Stimulated activated CD4-positive, alpha-beta T cell treated with anti-CD3 and anti-CD28 coated beads, Interleukin-12 subunit alpha, Interleukin-12 subunit beta, amount 100 ng/mL, for 4 hours (primary cell): Measurements from ENCODE around the gene REV3L.
"Not testable (repeated sequence)": the region's sequence is repeated elsewhere in the genome, so short reads cannot be mapped to it uniquely, and the experiment has no call there.

ENCODE experiments used
- DNase-seq: peaks from one replicate; pipeline ENCODE4 v3.0.0-alpha.2; 2020

REV3L gene

DNA sequence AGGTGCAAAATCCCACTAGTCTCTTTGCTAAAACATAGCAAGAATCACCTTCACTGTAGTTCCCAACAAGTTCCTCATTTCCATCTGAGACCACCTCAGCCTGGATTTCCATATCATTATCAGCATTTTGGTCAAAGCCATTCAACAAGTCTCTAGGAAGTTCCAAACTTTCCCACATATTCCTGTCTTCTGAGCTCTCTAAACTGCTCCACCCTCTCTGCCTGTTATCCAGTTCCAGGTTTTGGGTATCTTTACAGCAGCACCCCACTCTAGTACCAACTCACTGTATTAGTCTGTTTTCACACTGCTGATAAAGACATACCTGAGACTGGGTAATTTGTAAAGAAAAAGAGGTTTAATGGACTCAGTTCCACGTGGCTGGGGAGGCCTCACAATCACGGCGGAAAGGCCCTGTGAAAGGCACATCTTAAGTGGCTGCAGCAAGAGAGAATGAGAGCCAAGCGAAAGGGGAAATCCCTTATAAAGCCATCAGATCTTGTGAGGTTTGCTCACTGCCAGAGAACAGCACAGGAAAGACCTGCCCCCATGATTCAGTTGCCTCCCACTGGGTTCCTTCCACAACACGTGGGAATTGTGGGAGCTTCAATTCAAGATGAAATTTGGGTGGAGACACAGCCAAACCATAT, 192.2 kb downstream of the REV3L start:
- not testable (repeated sequence) for DNase-seq

DNA sequence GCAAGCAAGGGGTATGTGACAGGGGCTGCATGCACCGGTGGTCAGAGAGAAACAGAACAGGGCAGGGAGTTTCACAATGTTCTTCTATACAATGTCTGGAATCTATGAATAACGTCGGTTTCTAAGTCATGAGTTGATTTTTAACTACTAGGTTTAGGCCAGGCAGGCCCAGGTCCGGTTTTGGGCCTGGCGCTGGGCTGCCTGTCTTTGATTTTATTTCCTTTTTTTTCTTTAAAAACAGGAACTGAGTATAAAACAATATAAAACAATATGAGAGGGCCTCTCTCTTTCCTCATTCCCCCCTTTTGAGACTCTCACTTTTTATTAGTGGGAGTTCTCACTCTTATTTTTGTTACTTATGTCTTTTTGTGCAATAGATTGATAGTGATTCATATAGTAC, 198.7 kb downstream of the REV3L start:
- DNase-seq: not testable (repeated sequence)

DNA sequence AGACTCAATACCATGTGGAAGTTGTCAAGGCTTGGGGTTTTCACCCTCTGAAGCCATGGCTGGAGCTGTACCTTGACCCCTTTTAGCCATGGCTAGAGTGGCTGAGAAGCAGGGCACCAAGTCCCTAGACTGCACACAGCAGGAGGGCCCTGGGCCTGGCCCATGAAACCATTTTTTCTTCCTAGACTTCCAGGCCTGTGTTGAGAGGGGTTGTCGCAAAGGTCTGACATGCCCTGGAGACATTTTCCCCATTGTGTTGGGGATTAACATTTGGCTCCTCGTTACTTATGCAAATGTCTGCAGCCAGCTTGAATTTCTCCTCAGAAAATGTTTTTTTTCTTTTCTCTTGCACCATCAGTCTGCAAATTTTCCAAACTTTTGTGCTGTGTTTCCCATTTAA, 199.3 kb downstream of the REV3L start:
- no peak for DNase-seq

DNA sequence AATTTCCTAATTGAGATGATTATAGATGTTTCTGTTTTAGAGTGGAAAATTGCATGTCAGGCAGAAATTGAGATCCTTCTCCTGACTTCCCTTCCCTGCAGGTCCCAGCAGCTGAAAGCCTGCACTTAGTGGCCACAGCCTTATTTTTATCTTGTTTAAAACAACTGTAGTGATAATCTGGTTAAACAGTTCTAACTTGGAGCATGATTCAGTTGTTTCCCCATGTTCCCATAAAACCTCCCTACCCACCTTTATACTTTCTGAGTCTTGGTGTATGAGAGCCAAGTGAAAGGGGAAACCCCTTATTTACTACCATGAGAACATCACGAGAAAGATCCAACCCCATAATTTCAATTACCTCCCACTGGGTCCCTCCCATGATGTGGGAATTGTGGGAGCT, 200.5 kb downstream of the REV3L start:
- no peak for DNase-seq

DNA sequence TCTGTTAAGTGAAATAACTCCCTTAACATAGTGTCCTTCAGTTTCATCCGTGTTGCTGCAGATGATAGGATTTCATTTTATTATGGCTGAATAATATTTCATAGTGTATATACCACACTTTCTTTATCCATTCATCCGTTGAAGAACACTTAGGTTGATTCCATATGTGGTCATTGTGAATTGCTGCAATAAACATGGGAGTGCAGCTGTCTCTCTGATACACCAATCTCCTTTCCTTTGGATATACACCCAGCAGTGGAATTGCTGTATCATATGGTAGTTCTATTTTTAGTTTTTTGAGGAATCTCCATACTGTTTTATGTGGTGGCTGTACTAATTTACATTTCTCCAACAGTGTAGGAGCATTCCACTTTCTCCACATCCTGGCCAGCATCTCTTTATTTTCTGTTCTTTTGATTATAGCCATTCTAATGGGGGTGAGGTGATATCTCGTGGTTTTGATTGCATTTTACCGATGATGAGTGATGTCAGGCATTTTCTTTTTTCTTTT, 202.5 kb downstream of the REV3L start:
- no peak for DNase-seq

DNA sequence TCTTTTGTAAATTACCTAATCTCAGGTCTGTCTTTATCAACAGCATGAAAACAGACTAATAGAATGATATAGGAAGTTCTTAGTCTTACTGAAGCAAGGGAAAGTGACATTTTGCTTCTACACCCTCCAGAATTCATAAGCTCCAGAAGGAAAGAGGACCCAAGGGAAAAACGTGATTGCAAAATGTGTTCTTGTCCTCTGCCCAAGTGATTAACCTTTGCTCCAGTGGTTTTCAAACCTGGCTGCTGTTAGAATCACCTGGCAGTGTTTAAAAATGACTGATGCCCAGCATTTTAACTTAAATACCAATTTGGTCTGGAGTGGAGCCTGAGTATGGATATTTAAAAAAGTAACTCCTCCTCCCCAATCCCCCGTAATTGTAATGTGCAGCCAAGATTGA, 204.3 kb downstream of the REV3L start:
- no peak for DNase-seq

DNA sequence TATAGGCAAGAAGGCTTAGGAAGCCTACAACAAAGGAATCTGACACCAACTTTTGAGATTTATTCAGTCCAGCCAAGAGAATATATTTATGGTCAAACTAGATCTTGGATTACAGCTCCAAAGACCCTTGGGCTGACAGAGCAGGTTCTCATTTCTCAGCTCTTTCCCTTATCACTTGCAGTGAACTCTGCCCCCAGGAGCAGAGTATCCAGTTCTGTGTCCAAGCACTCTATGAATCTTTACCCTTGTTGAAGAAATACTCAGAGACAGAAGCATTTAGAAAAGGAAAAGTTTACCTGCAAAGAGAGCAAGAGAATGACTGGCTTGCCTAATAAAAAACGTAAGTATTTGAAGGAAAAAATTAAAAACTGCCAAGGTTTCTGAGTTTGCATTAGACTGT, 205.2 kb downstream of the REV3L start:
- no peak for DNase-seq

DNA sequence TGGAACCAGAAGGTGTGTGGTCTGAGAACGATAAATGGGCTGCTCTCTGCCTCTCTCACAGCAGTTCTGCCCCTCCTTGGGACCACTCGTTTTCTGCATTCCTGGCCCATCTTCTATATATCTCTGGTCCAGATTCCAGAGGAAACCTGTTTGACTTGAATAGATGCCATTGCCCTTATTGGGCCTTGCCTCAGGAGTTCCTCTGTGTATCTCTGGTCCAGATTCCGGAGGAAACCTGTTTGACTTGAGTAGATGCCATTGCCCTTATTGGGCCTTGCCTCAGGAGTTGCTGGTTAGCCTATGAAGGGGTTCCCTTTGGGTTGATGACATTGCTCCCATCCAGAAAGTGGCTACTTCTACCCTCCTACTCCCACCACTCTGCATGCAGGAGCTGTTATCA, 206.3 kb downstream of the REV3L start:
- no peak for DNase-seq

DNA sequence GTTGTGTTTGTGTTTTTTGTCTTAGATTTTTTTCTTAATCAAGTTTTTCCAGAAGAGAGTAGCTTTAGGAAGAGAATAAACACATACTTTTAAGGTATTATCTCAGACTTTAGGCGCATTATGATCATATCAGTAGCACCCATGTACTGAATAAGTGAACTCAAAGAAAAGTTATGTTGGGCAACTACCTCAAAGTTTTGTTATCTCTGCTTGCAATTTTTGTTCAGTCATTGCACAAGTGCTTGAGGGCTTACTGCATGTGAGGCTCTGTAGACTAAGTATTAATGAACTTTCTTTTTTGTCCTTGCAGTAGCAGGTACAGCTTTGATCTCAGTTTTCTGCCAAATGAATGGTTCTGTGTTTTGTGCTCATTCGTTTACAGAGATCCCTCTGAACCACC, 206.7 kb downstream of the REV3L start:
- DNase-seq: no peak

DNA sequence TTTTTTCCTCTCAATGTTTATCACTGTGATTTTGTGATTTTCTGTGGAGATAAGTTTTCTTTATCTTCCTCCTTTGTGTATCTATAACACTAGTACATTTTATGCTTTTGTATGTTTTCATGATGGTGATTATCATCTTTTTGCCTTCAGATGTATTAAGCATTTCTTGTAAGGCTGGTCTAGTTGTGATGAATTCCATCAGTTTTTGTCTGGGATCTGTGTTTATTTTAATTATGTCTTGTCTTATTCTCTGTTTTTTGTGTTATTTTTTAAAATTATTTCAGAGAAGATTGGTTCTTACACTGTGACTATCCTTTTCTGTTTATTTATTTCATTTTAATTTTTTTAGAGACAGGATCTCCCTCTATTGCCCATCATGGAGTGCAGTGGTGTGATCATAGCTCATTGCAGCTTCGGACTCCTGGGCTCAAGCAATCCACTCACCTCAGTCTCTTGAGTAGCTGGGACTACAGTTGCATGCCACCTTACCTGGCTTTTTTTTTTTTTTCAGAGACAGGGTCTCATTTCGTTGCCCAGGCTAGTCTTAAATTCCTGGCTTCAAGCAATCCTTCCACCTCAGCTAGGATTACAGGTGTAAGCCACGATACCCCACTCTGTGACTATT, 208.3 kb downstream of the REV3L start:
- DNase-seq: no peak

DNA sequence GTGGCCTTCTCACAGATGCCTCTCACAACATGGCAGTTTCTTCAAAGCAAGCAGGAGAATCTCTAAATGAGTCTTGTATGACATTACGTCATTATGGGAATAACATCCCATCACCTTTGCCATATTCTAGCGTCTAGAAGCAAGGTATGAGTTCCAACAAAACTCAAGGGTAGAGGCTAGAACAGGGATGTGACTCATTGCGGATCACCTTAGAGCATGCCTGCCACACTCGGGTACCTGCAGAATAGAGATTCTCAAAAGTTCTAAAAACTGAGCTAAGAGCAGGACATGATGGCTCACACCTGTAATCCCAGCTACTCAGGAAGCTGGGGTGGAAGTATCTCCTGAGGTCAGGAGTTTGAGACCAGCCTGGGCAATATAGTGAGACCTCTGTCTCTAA, 212.9 kb downstream of the REV3L start:
- no peak for DNase-seq

DNA sequence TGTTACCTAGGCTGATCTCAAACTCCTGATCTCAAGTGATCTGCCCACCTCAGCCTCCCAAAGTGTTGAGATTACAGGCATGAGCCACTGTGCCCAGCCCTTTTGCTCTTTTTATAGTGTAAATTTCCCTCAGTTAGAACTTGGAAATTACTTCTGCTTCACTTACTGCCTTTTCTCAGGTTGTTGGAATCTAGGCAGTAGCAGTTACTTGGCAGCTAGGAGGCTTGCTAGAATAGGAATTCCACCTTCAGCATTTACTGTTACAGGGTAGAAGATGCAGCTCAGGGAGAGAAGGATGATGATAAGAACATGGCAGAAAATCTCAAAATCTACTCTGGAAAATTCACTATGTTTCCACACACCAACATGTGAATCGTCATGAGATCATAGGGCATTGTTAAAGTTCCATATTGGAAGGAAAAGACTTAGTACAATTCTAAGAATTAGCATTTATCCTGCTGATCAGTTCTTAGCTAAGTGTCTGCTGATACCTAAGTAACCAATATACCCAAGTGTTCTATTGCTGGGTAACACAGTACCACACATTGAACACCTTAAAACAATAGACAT, 213.5 kb downstream of the REV3L start:
- DNase-seq: no peak

DNA sequence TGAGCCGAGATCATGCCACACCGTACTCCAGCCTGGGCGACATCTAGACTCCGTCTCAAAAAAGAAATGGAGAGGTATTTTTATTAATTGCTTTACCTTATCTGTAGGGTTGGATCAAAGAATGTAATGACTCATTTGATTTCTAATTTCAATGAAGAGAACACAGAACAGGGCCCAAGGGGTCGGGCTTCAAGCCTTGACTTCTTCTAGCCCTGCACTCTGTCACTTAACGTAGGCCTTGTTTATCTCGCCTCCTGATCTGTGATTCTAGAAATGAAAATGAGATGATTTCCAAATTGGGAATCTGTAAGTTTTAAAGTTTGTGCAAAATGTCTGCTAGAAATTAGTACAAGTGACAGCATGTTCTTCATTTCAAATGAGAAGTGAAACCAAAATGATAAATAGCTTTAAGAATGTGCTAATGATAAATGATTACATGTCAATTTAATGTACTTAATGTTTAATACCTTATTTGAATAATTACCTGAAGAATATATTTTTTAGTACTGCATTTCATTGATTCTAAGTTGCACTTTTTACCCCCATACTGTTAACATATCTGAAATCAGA, 215.2 kb downstream of the REV3L start:
- no peak for DNase-seq

DNA sequence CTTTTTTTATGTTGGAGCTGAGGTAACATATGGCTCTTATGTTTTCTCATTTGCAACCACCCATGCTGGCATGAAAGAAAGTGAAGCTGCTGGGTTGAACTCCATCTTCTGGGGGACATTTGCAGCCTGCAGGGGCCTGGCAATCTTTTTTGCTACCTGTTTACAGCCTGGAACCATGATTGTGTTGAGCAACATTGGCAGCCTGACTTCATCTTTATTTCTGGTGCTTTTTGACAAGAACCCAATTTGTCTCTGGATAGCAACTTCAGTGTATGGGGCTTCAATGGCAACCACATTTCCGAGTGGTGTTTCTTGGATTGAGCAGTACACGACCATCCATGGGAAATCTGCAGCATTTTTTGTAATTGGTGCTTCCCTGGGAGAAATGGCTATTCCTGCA, 216.7 kb downstream of the REV3L start:
- DNase-seq: no peak

DNA sequence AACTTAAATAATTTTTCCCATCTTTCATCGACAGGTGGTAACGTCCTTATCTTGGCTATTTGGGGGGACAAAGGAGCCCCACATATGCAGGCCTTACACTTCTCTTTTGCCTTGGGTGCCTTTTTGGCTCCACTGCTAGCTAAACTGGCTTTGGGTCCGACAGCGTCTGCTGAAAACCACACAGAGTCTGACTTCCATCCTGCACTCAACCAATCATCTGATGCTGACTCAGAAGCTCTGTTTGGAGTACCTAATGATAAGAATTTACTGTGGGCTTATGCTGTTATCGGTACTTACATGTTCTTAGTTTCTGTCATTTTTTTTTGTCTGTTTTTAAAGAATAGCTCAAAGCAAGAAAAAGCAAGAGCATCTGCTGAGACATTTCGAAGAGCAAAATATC, 217.2 kb downstream of the REV3L start:
- no peak for DNase-seq

DNA sequence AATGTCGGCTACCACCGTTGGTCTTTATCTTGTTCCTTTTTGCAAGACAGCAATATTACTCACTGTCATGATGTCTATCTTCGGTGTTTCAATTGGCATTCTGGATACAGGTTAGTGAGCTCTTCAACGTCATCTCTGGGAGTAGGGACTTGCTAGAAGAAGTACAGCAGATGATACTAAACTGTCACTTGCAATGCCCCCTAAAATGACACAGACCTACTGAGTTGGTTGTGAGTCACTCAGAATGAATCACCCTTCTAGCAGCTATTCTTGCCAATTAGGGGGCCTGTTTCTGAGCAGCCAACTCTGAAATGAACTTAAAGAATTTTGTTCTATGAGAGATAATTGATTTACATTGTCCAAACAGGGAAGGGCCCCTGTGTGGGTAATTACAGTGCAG, 219.2 kb downstream of the REV3L start:
- DNase-seq: no peak

DNA sequence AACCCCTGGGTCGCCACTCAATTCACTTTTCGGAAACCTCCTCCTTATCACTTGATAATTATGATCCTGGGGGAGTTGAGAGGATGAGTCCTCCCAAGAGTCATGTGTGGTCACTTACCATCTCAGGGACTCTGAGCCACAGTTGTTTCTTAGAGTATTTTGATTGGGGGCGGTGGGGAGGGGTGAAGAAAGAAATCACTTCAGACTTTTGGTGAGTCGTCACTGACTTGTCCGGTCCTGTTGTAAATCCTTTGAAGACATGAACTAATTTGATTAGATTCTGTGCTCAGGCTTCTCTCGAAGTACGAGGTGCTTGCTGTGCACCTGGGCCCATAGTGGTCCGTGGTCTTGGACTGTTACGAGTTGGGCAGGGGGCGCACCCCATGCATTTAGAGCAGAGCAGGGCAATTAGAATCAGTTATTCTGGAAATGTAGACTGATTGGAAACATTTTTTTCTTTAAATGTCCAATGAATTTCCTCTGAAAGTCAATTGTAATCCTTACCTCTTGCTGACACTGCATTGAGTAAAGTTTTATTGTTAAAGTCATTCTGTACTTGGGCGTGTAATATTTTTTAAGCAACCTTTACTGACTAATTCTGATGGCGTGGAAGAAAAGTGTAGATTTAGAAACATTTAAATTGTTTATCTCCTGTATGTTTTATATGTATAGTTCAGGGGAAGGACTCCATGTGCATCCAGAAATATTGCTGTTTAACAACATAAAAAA, 222.3 kb downstream of the REV3L start:
- DNase-seq: no peak

DNA sequence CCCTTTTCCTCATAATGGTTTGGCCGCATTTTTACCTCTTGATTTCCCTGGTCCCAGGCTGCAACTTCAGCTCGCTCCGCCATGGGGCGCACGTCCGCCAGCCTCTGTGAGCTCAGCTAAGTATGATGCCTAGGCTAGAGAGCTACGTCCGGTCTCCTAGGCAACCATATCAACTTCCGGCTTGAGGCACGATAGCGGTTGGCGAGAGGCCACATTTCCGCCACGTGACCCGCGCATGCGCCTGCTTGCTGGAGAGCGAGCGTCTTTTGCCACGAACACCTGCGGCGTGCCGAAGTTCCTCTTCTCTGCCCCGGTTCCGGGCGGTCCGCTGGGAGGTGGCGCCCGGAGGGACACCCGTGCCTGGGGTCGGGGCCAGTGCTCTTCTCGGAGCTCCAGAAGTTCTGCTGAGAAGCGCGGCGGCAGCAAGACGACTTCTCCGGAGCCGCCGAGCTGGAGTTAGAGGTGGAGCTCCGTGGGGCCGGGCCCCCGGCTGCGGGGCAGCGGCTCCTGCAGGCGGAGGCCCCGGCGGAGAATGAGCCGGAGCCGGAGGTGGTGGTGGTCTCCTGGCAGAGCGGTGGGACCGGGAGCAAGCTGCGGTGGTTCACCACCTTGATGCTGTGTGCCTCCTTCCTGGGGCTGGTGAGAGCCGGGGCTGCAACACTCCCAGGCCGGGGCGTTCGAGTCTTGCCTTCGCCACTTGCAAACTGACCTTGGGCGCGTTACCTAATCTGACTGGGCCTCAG, 223.8 kb downstream of the REV3L start:
- peak; percentile 98 for DNase-seq

DNA sequence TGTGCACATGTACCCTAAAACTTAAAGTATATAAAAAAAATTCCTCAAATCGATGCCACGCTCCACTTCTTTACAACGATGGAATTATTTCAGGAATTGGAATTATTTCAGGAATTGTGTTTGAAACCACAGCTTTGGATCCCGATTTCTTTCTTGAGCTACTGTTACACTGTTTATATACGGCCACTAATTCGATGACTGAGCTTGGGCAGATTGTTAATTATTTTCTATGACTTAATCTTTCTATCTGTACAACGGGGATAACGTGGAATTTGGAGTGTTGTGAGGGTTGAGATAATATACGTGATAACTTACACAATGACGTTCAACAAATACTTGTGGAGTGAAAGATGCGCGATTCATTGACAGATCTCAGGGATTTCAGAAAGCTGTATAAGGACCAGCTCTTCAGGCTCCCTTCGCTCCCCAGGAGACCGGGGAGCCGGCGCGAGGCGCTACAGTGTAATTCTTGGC, 224.4 kb downstream of the REV3L start:
- DNase-seq: no peak

DNA sequence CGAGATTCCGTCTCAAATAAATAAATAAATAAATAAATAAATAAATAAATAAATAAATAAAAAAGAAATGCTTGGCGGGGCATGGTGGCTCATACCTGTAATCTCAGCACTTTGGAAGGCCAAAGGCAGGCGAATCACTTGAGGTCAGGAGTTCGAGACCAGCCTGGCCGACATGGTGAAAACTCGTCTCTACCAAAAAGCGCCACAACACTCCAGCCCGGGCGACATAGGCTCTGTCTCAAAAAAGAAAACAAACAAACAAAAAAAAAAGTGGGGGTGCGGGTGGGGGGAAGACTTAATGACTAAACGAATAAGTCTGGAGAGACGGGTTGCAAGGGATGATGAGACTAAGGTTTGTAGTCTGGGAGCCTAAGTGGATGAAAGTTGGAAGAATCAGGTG, 225.0 kb downstream of the REV3L start:
- DNase-seq: no peak

DNA sequence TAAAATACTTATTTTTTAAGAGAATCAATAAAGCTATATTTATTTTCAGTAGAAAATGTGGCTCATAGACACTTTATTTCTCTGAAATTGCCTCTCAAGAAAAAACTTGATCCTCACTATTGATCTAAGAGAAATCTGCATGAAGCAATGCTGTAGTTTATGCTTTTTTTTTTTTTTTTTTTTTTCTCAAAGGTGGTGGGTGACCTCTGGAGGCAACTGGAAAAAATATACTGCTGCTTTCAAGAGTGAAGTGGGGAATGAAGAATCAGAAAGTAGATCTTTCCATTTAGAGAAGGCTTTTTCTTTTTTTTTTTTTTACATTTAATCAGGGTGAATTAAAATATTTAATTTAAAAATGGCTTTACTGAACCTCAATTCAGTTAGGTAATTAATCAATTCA, 226.4 kb downstream of the REV3L start:
- DNase-seq: no peak

DNA sequence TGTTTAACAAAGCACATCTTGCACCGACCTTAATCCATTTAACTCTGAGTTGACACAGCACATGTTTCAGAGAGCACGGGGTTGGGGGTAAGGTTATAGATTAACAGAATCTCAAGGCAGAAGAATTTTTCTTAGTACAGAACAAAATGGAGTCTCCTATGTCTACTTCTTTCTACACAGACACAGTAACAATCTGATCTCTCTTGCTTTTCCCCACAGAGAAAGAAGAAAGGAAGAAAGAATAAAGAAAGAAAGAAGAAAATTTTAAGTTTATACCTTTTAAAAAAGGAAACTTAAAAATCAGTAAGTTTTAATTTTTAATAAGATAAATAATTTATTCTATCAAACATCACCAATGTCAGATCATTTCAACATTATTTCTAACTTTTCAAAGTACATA, 227.2 kb downstream of the REV3L start:
- not testable (repeated sequence) for DNase-seq

DNA sequence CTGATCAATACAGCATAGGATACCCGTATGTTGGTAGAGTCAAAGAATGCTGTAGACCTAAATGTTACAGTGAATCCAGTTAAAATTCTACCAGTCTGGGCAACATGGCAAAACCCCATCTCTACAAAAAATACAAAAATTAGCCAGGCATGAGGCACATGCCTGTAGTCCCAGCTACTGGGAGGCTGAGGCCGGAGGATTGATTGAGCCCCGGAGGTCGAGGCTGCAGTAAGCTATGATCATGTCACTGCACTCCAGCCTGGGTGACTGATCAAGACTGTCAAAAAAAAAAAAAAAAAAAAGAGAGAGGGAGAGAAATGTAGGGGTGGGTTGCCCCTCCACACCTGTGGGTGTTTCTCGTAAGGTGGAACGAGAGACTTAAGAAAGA, 228.2 kb downstream of the REV3L start:
- no peak for DNase-seq
